CD4-positive, alpha-beta T cell treated with Interleukin-10 for 1 hour (primary cell): ENCODE results near the gene PIAS2.
"Not testable (repeated sequence)": the region's sequence is repeated elsewhere in the genome, so short reads cannot be mapped to it uniquely, and the experiment has no call there.

Source experiments
- DNase-seq: peaks from one replicate; pipeline ENCODE4 v3.0.0-alpha.2; 2020

The PIAS2 gene, protein sequence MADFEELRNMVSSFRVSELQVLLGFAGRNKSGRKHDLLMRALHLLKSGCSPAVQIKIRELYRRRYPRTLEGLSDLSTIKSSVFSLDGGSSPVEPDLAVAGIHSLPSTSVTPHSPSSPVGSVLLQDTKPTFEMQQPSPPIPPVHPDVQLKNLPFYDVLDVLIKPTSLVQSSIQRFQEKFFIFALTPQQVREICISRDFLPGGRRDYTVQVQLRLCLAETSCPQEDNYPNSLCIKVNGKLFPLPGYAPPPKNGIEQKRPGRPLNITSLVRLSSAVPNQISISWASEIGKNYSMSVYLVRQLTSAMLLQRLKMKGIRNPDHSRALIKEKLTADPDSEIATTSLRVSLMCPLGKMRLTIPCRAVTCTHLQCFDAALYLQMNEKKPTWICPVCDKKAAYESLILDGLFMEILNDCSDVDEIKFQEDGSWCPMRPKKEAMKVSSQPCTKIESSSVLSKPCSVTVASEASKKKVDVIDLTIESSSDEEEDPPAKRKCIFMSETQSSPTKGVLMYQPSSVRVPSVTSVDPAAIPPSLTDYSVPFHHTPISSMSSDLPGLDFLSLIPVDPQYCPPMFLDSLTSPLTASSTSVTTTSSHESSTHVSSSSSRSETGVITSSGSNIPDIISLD

GRCh38 chr18:46917108-46917802 lies at the start of gene PIAS2, which contains the start of gene KATNAL2:
TSS of gene PIAS2 (minus strand) at chr18:46917507. CDS start at chr18:46917345, 162 bp downstream.
TSS of gene KATNAL2 (plus strand) at chr18:46917602. CDS start at chr18:46946873, 29,271 bp downstream.
- DNase-seq: peak; percentile 83

DNA sequence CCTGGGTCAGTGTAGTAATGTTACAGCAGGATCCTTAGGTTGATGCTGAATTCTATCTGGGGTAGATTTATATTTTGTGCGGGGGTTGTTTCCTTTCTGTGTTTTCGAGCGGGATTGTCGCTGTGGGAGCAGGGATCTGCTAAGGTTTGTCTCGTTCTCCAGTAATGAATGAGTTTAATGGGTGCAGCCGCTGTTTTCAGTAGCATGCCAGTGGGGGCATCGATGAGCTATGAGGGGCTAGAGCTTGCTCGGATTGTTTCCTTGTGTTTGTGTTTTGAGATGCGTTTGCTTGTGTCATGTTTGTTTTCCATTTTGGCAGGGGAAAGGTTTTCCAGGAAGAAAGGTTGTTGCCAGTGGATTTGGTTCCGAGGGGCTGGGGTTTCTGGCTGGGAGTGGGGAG lies 49.0 kb upstream of the PIAS2 start:
- not testable (repeated sequence) for DNase-seq

DNA sequence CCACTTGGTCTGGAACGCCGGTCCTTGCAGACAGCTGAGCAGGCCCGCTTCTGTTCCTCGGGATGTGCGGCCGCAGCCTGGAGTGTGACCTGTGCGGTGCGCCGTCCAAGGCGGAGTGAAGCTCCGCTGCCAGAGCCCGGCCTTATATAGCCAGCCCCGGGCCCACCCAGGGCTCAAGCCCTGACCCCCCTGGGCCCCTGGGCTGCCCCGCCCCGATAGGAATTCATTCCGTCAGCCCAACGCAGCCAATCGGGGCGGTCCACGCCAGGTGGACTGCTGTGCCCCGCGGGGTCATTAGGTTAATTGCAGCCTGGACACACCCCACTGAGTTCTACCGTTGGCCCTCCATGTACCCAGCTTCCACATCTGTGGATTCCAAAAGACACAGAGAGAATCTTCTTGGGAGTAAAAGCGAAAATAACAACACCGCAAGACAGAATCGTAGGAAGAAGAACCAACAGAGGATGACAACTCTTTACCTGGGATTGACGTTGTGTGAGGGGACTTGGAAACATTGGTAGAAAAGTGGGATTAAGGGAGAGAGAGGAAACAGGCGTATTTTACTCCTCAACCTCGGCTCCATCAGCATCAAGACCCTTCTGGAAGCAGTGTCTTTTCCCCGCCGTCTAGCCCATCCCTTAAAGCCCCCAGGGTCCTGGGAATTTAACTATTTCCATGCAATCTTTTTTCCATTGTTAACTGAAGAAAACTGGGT lies 47.4 kb upstream of the PIAS2 start:
- not testable (repeated sequence) for DNase-seq

DNA sequence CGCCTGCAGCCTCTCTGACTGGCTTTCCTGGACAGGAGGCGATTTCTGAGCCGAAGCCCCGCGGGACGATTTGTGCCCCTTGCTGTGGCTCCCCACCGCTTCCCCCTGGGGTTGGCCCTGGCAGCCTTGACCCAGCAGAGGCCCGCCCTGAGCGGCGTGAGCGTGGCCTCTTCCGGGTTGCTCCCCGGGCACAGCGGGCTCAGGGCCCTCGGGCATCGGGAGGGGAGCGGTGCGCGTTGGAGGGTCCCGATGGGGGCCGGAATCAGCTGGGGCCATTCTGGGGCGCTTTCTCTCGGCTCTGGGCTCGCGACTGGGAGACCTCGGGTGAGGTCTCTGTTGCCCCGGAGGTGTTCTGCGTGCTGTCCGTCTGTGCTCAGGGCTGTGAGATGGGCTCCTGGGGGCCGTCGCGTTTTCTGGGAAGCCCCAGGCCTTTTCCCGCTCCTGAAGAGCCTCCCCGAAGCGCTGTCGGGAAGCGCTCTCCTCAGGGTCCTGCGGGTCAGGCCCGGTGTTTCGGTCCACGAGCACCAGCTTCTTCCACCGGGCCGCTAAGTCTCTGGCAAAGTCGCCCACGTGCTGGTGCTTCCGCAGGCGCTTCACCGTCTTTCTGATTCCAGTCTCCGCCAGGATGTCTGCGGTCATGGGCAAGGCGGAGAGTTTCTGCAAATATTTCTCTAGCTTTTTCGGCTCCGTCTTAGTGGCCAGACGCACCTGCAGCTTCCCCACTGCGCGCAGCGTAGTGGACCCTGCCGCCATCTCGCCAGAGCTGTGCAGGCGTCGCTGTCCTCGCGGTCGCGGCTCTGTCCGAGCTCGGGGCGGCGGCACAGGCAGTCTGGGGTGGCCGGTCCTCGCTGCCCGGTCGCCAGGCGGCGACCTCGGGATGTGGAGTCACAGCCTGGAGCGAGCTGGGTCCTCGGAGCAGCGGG lies 46.6 kb upstream of the PIAS2 start:
- not testable (repeated sequence) for DNase-seq

DNA sequence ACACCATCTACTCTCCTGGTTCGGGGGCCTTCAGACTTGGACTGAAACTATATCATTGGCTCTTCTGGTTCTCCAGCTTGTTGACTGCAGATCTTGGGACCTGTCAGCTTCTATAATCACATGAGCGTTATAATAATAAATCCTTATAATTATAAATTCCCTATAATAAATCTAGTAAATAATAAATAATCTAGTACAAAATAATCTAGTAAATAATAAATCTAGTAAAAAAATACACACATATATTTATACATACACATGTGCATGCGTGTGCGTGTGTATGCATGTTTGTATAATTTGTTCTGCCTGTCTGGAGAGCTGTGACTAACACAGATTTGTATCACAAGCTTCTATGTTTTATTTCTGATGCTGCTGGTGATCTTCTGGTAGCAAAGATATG lies 40.9 kb upstream of the PIAS2 start:
- no peak for DNase-seq

GRCh38 chr18:46953195-46953594 lies 35.9 kb upstream of the PIAS2 start:
- DNase-seq: no peak

DNA sequence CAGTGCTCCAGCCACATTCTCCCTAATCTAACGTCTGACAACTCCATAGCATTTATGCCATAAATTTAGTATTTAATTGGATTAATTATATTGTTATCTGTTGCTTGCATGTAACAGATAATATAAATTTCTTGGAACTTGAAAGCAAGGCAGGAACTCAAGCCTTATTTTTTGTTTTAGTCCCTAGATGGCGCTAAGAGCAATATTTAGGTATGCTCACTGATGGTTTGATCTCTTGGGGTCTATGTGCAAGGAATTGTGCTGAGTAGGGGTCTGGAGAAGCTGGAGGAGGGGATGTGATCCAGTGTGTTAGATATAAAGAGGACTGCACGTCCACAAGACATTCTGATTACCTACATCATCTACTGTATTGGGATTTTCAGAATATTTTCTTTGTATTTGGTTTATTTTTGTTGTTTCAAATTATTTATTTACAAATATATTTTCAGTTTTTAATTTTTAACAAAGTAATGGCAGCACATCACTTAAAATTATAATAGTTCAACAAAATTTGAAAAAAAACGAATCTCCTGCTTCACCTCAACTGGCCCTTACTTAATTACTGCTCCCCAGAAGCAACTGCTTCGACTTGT lies 32.9 kb upstream of the PIAS2 start:
- peak; percentile 9 for DNase-seq

GRCh38 chr18:46946656-46947282 lies 29.5 kb upstream of the PIAS2 start:
- DNase-seq: peak; percentile 55

- no peak for DNase-seq
Observed at GRCh38 chr18:46942646-46943045, 25.3 kb upstream of the PIAS2 start.

DNA sequence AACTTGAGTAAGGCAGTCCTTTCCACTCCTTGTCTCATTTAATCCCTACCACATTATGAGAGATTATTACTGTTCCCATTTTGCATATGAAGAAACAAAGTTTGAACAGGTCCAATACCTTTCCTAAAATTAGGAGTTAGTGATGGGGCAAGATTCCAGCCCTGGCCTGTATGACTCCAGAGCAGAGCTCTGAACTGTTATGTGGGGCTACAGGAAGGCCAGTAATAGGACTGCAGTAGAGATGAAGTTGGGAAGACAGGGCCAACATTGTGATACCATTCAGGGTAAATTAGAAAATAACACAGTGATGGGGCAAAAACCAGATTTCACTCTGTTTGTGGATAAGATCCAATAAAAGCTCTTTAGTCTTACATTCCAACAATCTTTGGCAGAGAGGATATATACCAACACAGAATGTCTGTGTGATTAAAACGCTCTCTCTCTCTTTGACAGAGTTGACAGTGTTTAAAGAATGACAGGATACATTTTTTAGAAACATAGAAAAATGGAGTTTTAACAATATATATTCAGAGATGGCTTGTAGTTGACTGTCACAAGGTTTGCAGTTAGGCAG lies 22.8 kb upstream of the PIAS2 start:
- no peak for DNase-seq

GRCh38 chr18:46939337-46939963 lies 22.1 kb upstream of the PIAS2 start:
- no peak for DNase-seq

DNA sequence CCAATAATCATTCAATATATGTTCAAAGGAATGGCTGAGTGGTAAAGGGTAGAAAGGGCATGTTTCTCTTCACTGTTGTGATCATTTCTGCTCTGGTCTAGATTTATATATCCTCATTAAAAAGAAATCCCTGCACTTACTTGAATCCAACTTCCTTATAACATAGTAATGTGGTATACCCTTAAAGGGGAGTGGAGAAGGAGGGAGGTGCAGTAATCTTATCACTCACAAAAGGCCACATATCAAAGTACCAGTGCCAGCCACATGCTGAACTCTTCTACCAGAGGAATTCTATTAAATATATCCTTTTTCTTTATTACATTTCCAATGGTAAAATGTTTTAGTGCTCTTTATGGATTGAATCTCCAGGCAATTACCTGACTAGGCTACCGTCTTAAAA lies 3.3 kb upstream of the PIAS2 start:
- no peak for DNase-seq

DNA sequence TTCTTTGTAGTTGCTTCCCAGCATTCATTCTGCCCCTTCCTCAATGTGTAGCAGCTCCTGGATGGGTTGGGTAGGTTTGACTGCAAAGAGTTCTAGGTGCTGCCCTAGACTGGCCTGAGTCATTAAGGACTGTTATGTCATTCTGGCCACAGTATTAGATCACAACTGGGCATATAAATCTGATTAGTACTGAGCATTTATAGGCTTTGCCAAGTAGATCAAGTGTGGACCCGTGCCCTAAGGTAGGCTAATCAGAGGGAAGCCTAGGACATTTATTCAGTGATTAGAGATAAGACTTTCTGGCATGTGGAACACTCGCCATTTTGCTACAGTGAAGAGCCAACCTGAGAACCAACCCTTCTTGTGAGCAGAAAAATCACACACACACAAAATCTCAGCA lies 2.8 kb upstream of the PIAS2 start:
- no peak for DNase-seq

- peak; percentile 32 for DNase-seq
Observed at GRCh38 chr18:46917803-46918600, 695 bp upstream of the PIAS2 start.

DNA sequence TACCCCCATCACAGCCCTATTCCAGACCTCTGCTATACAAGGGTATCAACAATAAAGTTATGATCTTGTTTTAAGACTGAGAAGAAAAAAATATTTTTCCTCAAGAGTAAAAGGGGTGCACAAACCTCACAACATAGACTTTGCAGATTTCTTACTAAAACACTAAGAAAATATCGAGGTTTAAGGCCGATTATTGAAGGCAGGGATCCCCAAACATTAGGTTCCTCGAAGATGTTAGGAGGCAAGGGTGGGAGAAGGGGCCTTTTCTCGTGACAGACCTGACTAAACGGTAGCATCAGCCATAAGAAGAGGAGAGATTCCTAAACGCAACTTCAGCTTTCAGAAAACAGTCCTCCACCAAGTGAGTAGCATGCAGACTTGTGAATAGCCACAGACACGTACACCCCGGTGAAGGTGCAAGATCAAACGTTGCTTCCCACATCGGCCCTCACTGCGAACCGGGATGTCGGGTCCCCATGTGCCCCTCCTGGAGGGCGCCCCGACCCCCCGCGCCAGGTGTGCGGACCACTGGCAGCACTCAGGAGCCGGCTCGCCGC lies 678 bp downstream of the PIAS2 start:
- peak; percentile 47 for DNase-seq

DNA sequence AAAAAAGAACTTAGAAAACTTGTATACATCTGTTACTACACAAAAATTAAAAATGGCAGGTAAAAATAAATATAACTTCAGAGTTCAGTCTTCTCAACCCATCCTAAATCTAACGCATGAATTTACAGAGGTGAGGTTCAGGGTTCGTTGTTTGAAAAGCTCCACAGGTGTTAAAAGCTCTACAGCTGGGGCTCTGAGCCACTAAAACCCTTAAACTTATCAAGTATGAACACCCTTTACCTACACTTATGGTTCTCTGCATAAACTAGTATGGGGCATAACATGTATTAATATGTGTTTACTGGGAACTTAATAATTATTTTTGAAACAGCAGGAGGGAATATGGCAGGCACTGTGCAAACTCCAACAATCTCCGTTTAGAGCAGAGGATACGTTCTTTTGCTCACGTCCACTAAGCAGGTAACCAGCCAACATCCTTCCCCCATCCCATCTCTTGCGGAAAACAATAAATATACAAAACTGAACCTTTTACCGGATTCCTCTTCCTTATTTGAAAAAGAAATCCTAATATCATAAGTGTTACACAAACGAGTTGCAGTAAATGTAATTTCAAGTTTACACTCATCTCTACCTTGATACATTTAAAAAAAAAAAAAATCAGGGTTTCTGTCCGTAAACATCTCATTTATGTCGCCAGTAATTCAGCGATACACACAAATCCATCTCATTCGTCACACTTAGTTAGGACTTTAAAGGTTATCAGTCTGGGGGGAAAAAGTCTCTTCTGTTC lies 1.3 kb downstream of the PIAS2 start:
- no peak for DNase-seq

DNA sequence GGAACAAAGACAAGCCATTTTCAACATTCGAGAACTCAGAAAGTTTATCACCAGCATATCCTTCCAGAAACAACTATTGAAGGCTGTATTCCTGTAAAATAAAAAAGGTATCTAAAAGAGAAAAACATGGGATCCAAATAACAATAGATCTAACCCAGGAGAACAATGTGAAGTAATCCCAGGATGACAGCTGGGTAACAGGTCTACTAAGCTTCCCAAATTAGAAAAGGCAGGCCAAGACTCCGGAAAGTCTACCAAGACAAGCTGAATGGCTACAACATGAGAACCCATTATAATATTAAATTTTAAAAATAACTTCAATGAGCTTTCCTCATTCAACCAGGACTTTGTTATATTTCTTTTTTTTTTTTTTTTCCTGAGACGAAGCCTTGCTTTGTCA lies 6.5 kb downstream of the PIAS2 start:
- no peak for DNase-seq

DNA sequence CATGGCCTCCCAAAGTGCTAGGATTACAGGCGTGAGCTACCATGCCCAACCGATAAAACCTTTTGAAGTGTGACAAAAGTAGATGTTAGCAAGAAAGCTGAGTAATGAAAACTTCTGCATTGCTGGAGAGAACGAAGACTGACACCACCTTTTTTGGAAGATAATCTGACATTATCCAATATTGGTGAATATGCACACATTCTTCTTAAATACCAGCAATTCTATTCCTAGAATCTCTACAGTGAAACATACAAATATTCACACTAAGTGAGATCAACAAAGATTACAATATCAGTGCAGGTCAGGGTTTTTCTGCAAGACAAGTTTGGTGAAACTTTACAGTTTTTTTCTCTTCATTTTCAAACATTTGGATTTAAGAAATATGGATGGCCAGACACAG lies 7.8 kb downstream of the PIAS2 start:
- no peak for DNase-seq
